GF-D8 (cell line): Measurements from ENCODE around the gene IL17RB.

Experiments
- DNase-seq: peaks from one replicate; lab custom pipeline; 2025; lab: John Stamatoyannopoulos, UW

Gene IL17RB

GRCh38 chr3:53833053-53833645, 13.2 kb upstream of the IL17RB start:
- no peak for DNase-seq

DNA sequence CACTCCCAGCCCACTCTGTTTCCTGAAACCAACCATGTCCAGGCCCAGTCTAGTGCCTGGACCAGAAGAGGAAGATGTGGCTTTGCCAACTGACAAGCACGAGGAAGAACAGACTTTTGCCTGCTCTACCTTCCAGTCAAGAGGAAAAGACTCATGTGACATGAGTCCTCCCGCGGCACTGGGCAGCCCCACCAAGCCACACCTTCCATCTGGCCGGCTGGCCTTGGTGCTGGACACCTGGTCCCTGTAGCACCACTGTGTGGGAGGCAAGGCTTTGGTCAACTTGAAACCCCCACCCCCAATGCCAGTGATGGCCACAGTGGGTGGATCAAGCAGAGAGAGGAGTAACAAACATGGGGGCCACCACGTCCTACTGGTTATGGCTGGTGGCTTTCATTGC, 12.7 kb upstream of the IL17RB start:
- DNase-seq, result no peak

GRCh38 chr3:53834429-53835095, 11.8 kb upstream of the IL17RB start:
- peak; percentile 67 for DNase-seq

- no peak for DNase-seq
These were observed 11.1 kb upstream of the IL17RB start for GRCh38 chr3:53835257-53835656.

GRCh38 chr3:53836084-53836872, 10.1 kb upstream of the IL17RB start:
- DNase-seq, result no peak

DNA sequence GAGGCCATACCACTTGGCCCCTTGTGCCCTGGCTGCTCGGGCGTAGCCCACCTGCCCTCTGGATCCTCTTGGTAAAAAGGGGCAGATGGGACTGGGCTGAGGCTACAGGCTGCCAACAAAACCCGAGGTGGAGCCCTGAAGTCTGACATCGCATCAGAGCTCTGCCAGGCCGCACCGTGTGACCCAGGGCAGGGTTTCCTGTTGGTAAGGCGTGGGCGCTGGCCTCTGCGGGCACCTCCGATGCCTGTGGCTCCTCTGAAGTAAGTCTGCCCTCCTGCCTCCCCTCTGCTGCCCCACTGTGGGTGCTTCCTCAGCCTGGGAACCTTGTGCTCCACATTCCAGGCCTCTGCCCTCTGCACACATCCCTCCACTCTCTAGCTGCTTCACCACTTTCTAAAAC, 9.0 kb upstream of the IL17RB start:
- DNase-seq, result no peak

DNA sequence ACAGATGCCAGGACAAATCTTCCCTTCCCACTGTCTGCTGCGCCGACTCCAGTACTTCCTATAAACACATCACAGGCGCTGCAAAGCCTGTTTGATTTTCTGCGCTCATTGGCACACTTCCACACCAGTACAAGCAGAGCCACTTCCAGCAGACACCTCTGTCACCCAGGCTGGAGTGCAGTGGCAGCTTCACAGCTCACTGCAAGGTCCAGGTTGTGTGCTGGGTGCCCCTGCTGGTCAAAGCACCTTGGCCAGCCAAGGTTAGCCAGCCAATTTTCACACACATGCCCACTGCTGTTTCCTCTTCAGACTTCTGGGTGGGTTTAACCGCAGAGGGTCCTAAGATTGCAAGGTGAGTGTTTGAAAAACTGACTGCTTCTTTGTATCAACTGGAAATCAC, 5.1 kb upstream of the IL17RB start:
- no peak for DNase-seq

GRCh38 chr3:53842436-53843194, 3.8 kb upstream of the IL17RB start:
- DNase-seq, result no peak

DNA sequence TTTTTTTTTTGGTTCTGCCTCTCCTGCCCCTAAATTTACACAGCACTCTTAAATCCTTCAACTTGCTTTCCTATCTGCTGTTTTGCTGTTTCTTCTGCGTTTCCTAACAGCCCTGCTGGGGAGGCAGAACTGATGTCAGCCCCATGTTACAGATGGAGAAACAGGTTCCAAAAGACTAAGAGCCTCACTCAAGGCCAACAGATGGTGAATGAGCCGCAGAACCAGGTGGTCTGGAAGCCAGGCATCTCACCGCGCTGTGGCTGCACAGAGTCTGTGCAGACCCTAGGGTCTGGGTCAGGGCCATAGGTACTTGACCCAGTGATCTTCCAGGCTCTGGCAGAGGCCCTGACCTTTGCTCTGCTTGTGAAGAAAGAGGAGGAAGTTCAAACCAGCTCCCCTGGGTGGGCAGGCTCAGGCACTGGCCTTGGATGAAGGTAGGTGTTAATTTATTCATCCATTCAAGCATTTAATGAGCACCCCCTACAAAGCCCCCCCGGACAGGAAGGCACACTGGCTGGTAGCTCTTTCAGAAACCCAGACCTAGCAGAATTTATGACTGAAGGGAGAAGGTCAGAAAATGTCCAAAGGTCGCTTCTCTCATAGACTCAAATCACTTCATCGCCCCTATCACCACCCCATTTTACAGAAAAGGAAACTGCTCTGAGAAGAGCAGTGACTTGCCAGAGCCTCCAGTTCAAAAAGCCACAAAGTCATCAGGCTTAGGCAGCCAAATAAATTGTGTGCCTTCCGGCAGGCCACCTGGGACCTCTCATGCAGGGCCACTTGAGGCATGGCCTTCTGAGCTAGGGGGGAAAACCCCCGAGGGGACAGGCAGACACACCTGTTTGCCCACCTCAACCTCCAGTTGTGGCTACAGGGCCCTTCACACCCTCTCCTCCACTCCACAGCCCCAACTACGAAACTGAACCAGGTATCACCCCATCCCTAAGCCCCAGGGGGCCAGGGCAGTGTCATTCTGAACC, 2.9 kb upstream of the IL17RB start:
- no peak for DNase-seq

- DNase-seq, result no peak
These were observed 1.9 kb upstream of the IL17RB start for GRCh38 chr3:53844262-53845102.

- DNase-seq, result no peak
These were observed 1.1 kb upstream of the IL17RB start for GRCh38 chr3:53845103-53845880.

GRCh38 chr3:53845881-53846133, 561 bp upstream of the IL17RB start:
- no peak for DNase-seq

DNA sequence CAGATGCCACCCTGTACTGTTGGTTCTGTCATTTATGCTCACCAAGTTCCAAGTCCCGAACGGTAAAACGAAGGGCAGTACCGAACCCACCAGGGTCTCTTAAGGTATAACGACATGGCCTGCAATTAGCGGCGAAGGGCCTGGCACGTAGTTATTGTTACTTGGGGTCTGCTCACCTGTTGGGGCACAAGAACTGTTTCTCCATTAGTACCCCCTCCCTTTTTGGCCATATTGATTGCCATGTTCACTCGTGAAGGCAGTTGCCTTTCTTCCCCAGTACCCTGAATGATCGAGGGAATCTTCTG, 435 bp downstream of the IL17RB start:
- DNase-seq, result no peak

DNA sequence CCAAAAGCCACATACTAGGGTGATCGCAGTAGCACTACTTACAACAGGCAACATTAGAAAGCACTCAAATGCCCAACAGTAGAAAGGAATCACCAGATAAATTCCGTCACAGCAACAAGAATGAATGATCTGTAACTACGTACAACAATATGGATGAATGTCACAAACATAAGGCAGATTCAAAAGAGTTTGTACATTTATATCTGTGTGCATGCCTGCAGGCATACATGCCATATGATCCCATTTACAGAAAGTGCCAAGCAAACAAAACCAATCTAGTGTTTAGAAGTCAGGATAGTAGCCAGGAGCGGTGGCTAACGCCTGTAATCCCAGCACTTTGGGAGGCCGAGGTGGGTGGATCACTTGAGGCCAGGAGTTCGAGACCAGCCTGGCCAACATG, 3.5 kb downstream of the IL17RB start:
- DNase-seq, result no peak

DNA sequence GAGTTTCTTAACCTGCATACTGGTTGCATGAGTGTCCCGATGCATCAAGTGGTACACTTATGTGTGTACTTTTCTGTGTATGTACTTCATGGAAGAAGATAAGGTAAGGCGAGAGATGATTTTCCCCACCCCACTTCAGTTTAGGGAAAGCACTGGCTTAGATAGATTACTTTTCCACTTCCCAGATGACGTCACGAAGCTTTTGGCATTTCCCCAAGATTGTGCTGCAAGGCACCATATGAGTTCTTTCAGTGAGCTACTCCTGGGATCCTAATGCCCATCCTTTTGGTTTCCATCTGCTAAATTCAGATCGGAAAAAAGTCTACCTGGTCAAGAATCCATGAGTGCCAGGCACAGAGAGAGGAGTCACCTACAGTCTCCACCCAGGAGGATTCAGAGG, 4.5 kb downstream of the IL17RB start:
- no peak for DNase-seq

DNA sequence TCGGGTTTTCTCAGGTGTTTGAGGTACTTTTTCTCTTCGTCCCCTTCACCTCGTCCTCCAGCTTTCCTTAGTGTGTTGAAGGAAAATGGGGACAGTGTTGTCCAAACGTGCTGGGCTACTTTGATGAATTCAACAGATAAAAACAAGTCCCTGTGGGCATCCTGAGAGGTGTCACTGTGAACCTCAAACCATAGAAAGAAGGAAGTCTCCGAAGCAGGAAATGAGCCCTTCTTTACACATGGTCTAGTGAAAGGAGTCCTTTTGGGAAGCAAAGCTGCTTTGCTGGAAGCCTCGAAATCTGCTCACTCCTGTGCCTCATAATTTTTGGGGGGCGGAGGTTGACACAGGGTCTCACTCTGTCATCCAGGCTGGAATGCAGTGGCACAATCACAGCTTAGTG, 10.6 kb downstream of the IL17RB start:
- no peak for DNase-seq

DNA sequence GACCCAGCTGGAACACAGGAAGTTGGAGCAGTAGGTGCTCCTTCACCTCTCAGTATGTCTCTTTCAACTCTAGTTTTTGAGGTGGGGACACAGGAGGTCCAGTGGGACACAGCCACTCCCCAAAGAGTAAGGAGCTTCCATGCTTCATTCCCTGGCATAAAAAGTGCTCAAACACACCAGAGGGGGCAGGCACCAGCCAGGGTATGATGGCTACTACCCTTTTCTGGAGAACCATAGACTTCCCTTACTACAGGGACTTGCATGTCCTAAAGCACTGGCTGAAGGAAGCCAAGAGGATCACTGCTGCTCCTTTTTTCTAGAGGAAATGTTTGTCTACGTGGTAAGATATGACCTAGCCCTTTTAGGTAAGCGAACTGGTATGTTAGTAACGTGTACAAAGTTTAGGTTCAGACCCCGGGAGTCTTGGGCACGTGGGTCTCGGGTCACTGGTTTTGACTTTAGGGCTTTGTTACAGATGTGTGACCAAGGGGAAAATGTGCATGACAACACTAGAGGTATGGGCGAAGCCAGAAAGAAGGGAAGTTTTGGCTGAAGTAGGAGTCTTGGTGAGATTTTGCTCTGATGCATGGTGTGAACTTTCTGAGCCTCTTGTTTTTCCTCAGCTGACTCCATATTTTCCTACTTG, 11.9 kb downstream of the IL17RB start:
- no peak for DNase-seq

DNA sequence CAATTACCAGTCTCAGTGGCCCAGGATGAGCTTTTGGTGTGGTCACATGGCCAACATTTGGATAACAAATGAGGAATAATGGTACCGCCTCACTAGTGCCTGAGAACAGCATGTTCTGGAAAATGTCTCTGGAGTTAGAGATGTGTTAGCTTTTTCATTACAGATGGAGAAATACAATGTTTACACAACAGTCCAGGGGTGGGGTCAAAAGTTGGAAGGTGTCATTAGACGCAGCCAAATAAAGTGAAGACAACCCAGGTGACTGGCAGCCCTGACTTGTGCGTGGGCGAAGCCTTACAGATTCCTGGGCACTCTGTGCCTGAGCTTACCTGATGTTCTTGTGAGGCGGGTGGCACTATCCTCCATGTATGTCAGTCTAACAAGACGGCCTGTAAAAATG, 12.8 kb downstream of the IL17RB start:
- no peak for DNase-seq

GRCh38 chr3:53860196-53860595, 13.8 kb downstream of the IL17RB start:
- DNase-seq, result no peak

DNA sequence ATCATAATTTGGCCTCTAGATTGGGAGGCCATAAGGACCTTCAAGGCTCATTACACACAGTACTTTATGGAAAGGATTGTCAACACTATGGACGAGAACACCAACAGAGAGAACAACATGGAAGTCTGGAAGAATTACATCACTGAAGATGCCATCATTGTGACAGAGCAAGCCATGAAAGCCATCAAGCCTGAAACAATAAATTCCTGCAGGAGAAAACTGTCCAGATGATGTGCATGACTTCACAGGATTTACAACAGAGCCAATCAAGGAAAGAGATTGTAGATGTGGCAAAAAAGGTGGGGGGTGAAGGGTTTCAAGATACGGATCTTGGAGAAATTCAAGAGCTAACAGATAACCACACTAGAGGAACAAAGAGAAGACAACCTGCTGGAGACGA, 15.9 kb downstream of the IL17RB start:
- no peak for DNase-seq
